A673 (cell line): ENCODE data around the gene TAS1R3. TPM values are rescaled to one million over a fixed set of nuclear protein-coding genes. Genes with fewer than 3 reads are reported as not detected.

Experiments used
- BruUV-seq: library from RNA; stranded (reverse); fragments of 400-500 nt; replicated peaks from 2 replicates; lab custom pipeline; 2021; lab: Mats Ljungman, UMichigan
- CTCF ChIA-PET: fragments of 300-600 bp; sonication (Branson Sonifier 250); formaldehyde crosslinking; loops from one replicate; lab custom pipeline; 2022; ENCODE audit warnings: antibody characterized with exemption; lab: Charles Lee
- POLR2A ChIA-PET: fragments of 300-600 bp; sonication (Branson Sonifier 250); formaldehyde crosslinking; loops from one replicate; lab custom pipeline; 2022; ENCODE audit warnings: antibody characterized with exemption; ENCODE audit not compliant: low non-redundant PET; lab: Charles Lee
- DNase-seq: peaks from one replicate; pipeline ENCODE4 v3.0.0-alpha.2; 2015; ENCODE audit warnings: low spot score
- H3K27ac ChIP-seq: fragments of 200-600 bp; sonication (generic); 2 replicates; pipeline ENCODE4 v1.5.1; 2016; ENCODE audit warnings: mixed run types, low read depth, mild to moderate bottlenecking, mixed read lengths, antibody characterized with exemption, low read length; ENCODE audit not compliant: poor library complexity, severe bottlenecking
- H3K27me3 ChIP-seq: fragments of 200-600 bp; sonication (generic); replicated peaks from 2 replicates; pipeline ENCODE4 v1.6.1; 2017; ENCODE audit warnings: mixed run types, low read depth, mild to moderate bottlenecking, mixed read lengths, antibody characterized with exemption, low read length; ENCODE audit not compliant: insufficient read depth, poor library complexity
- H3K36me3 ChIP-seq: fragments of 200-600 bp; sonication (generic); 2 replicates; pipeline ENCODE4 v1.6.1; 2016; ENCODE audit warnings: mixed run types, mild to moderate bottlenecking, mixed read lengths, antibody characterized with exemption, low read length; ENCODE audit not compliant: insufficient read depth, poor library complexity, severe bottlenecking
- H3K4me1 ChIP-seq: fragments of 200-600 bp; sonication (generic); 2 replicates; pipeline ENCODE4 v1.6.1; 2017; ENCODE audit warnings: mixed run types, mild to moderate bottlenecking, mixed read lengths, antibody characterized with exemption, low read length; ENCODE audit not compliant: insufficient read depth, poor library complexity, severe bottlenecking
- H3K4me3 ChIP-seq: fragments of 200-600 bp; sonication (generic); 2 replicates; pipeline ENCODE4 v1.5.1; 2016; ENCODE audit warnings: low read depth, mixed run types, mild to moderate bottlenecking, mixed read lengths, low read length; ENCODE audit not compliant: poor library complexity, severe bottlenecking
- H3K9me3 ChIP-seq: fragments of 200-600 bp; sonication (generic); 2 replicates; pipeline ENCODE4 v1.6.1; 2016; ENCODE audit warnings: mixed run types, low read depth, mild to moderate bottlenecking, mixed read lengths, antibody characterized with exemption, low read length; ENCODE audit not compliant: poor library complexity, severe bottlenecking
- EZH2 ChIP-seq: fragments of 200-600 bp; sonication (generic); IDR thresholded peaks from 2 replicates; pipeline ENCODE4 v1.6.1; 2017; ENCODE audit warnings: borderline replicate concordance, low read depth, mild to moderate bottlenecking, mixed read lengths, antibody characterized with exemption, low read length; ENCODE audit not compliant: poor library complexity, severe bottlenecking
- intact Hi-C: fragments of 100-400 bp; cut with micrococcal nuclease; formaldehyde crosslinking; loops from one replicate; pipeline ENCODE4 v1.10.0; 2022; ENCODE audit not compliant: unreplicated experiment
- microRNA-seq: library from miRNA; unstranded; fragments of <30 nt; microRNA quantifications from one replicate; pipeline ENCODE4 v1.2.0, GENCODE V29; 2021
- total RNA-seq: library from RNA; stranded (reverse); gene quantifications from 2 replicates; pipeline ENCODE4 v1.2.3, GENCODE V29; 2021
- TF ChIP-seq, protein P1 (sequence below): fragments of 300-800, 200-600 bp; sonication (generic); conservative IDR thresholded peaks from 2 replicates; pipeline ENCODE4 v1.5.1; 2017; ENCODE audit warnings: low read depth, mild to moderate bottlenecking, antibody characterized with exemption, low read length, moderate library complexity, mixed read lengths

The TAS1R3 gene
- total RNA-seq, 1 experiment from 2014 or later = 0.21 TPM

GRCh38 chr1:1381294-1381693 is 50.2 kb downstream of the TAS1R3 start:
- Histone ChIP-seq H3K4me1 (no peaks in the 10 kb centered on the region), H3K9me3 (no peaks in the 10 kb centered on the region), H3K4me3 (no peak overlapping the region), H3K27me3 (no peaks in the 10 kb centered on the region), H3K36me3 (peaks cover 8% of the 10 kb centered on the region), H3K27ac (no peak overlapping the region)
- ChIA-PET CTCF (no interaction called here), POLR2A (no interaction called here)
- TF ChIP-seq, protein P1, sequence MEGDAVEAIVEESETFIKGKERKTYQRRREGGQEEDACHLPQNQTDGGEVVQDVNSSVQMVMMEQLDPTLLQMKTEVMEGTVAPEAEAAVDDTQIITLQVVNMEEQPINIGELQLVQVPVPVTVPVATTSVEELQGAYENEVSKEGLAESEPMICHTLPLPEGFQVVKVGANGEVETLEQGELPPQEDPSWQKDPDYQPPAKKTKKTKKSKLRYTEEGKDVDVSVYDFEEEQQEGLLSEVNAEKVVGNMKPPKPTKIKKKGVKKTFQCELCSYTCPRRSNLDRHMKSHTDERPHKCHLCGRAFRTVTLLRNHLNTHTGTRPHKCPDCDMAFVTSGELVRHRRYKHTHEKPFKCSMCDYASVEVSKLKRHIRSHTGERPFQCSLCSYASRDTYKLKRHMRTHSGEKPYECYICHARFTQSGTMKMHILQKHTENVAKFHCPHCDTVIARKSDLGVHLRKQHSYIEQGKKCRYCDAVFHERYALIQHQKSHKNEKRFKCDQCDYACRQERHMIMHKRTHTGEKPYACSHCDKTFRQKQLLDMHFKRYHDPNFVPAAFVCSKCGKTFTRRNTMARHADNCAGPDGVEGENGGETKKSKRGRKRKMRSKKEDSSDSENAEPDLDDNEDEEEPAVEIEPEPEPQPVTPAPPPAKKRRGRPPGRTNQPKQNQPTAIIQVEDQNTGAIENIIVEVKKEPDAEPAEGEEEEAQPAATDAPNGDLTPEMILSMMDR = no peak
- TF ChIP-seq EZH2 = no peak
- BruUV-seq = no TSS peak
- DNase-seq = no peak
- intact Hi-C loops = no loop called here

Small RNA genes lying within 50 kb of the gene (microRNA-seq; reads per million reads assigned to microRNA genes)
- gene MIR6726 (not detected), gene MIR6727 (3.0 reads per million, percentile 6 among the genes with 10 or more reads in this experiment), gene MIR6808 (1.3 reads per million)

Other genes starting within 250 kb of the TAS1R3 start
- 26.8 and 28.4 TPM in 2 replicates for gene C1orf159, start 215.2 kb upstream of the TAS1R3 start, total RNA-seq
- not detected in 2 replicates for gene TTLL10, start 157.4 kb upstream of the TAS1R3 start, total RNA-seq
- gene TNFRSF18, start 124.7 kb upstream of the TAS1R3 start, total RNA-seq = 0.77 and 1.1 TPM in 2 replicates
- 0.80 and 1.5 TPM in 2 replicates for gene TNFRSF4, start 117.1 kb upstream of the TAS1R3 start, total RNA-seq
- gene SDF4, start 99.3 kb upstream of the TAS1R3 start, total RNA-seq = 121 and 133 TPM in 2 replicates
- gene B3GALT6, start 99.0 kb upstream of the TAS1R3 start, total RNA-seq = 41.3 and 41.8 TPM in 2 replicates
- 2.9 and 4.4 TPM in 2 replicates for gene C1QTNF12, start 84.6 kb upstream of the TAS1R3 start, total RNA-seq
- 86.4 and 92.8 TPM in 2 replicates for gene UBE2J2, start 57.4 kb upstream of the TAS1R3 start, total RNA-seq
- 4.5 and 13.0 TPM in 2 replicates for gene SCNN1D, start 50.8 kb upstream of the TAS1R3 start, total RNA-seq
- gene ACAP3, start 23.4 kb upstream of the TAS1R3 start, total RNA-seq = 67.6 and 71.9 TPM in 2 replicates
- 28.5 and 31.3 TPM in 2 replicates for gene PUSL1, start 22.7 kb upstream of the TAS1R3 start, total RNA-seq
- 156 and 182 TPM in 2 replicates for gene INTS11, start 6.6 kb upstream of the TAS1R3 start, total RNA-seq
- gene CPTP, start 6.5 kb upstream of the TAS1R3 start, total RNA-seq = 17.0 and 20.8 TPM in 2 replicates
- 48.0 and 58.1 TPM in 2 replicates for gene DVL1, start 18.1 kb downstream of the TAS1R3 start, total RNA-seq
- gene MXRA8, start 27.3 kb downstream of the TAS1R3 start, total RNA-seq = 0.55 and 0.73 TPM in 2 replicates
- gene AURKAIP1, start 43.9 kb downstream of the TAS1R3 start, total RNA-seq = 172 and 176 TPM in 2 replicates
- 206 and 213 TPM in 2 replicates for gene CCNL2, start 68.1 kb downstream of the TAS1R3 start, total RNA-seq
- 137 and 151 TPM in 2 replicates for gene MRPL20, start 76.0 kb downstream of the TAS1R3 start, total RNA-seq
- not detected in 2 replicates for gene ANKRD65, start 90.0 kb downstream of the TAS1R3 start, total RNA-seq
- 0.92 and 2.7 TPM in 2 replicates for gene VWA1, start 104.4 kb downstream of the TAS1R3 start, total RNA-seq
- 0.22 and 0.39 TPM in 2 replicates for gene ATAD3C, start 118.4 kb downstream of the TAS1R3 start, total RNA-seq
- gene ATAD3B, start 140.5 kb downstream of the TAS1R3 start, total RNA-seq = 46.1 and 68.9 TPM in 2 replicates
- gene ATAD3A, start 180.9 kb downstream of the TAS1R3 start, total RNA-seq = 83.1 and 92.7 TPM in 2 replicates
- gene TMEM240, start 209.3 kb downstream of the TAS1R3 start, total RNA-seq = 6.8 and 9.1 TPM in 2 replicates
- gene SSU72, start 243.6 kb downstream of the TAS1R3 start, total RNA-seq = 182 and 193 TPM in 2 replicates